Neural progenitor cell (in vitro differentiated cells): ENCODE data around the gene CDCA8. TPM values are rescaled to one million over a fixed set of nuclear protein-coding genes. Genes with fewer than 3 reads are reported as not detected.

Source experiments
- DNase-seq: peaks from one replicate; pipeline ENCODE4 v3.0.0-alpha.2; 2016; ENCODE audit warnings: low spot score
- H2AFZ ChIP-seq: fragments of 200-600 bp; sonication (generic); replicated peaks from 2 replicates; pipeline ENCODE4 v1.6.1; 2016; ENCODE audit warnings: antibody characterized with exemption
- H3F3A ChIP-seq: fragments of 200-600 bp; sonication (generic); 2 replicates; pipeline ENCODE4 v1.6.1; 2016; ENCODE audit warnings: antibody characterized with exemption, low read depth
- H3K27ac ChIP-seq: fragments of 200-600 bp; sonication (generic); 2 replicates; pipeline ENCODE4 v1.5.1; 2016; ENCODE audit warnings: mild to moderate bottlenecking
- H3K27me3 ChIP-seq: fragments of 200-600 bp; sonication (generic); 2 replicates; pipeline ENCODE4 v1.6.1; 2016; ENCODE audit warnings: mild to moderate bottlenecking, moderate library complexity
- H3K36me3 ChIP-seq: fragments of 200-600 bp; sonication (generic); 2 replicates; pipeline ENCODE4 v1.5.1; 2016
- H3K4me1 ChIP-seq: fragments of 200-600 bp; sonication (generic); 2 replicates; pipeline ENCODE4 v1.6.1; 2016; ENCODE audit warnings: mixed run types
- H3K4me2 ChIP-seq: fragments of 200-600 bp; sonication (generic); 2 replicates; pipeline ENCODE4 v1.6.1; 2016
- H3K4me3 ChIP-seq: fragments of 200-600 bp; sonication (generic); 2 replicates; pipeline ENCODE4 v1.5.1; 2016
- H3K79me2 ChIP-seq: fragments of 200-600 bp; sonication (generic); 2 replicates; pipeline ENCODE4 v1.6.1; 2016; ENCODE audit warnings: low read depth
- H3K9ac ChIP-seq: fragments of 200-600 bp; sonication (generic); 2 replicates; pipeline ENCODE4 v1.6.1; 2016
- H3K9me3 ChIP-seq: fragments of 200-600 bp; sonication (generic); 2 replicates; pipeline ENCODE4 v1.5.1; 2016; ENCODE audit warnings: low read depth
- H4K20me1 ChIP-seq: fragments of 200-600 bp; sonication (generic); 2 replicates; pipeline ENCODE4 v1.6.1; 2016; ENCODE audit warnings: low read depth
- H3K27ac Mint-ChIP-seq: 3 replicates; pipeline ENCODE4 v1.8.0; 2021; ENCODE audit warnings: mixed read lengths
- H3K27me3 Mint-ChIP-seq: 2 replicates; pipeline ENCODE4 v1.8.0; 2022; ENCODE audit warnings: low read depth, mild to moderate bottlenecking, inconsistent platforms, moderate library complexity, mixed read lengths; ENCODE audit not compliant: insufficient read depth
- H3K36me3 Mint-ChIP-seq: 3 replicates; pipeline ENCODE4 v1.8.0; 2021; ENCODE audit warnings: mixed read lengths
- H3K4me1 Mint-ChIP-seq: 3 replicates; pipeline ENCODE4 v1.8.0; 2021; ENCODE audit warnings: mixed read lengths
- H3K4me3 Mint-ChIP-seq: 3 replicates; pipeline ENCODE4 v1.8.0; 2021; ENCODE audit warnings: mild to moderate bottlenecking, moderate library complexity, mixed read lengths
- H3K9me3 Mint-ChIP-seq: 3 replicates; pipeline ENCODE4 v1.8.0; 2020; ENCODE audit warnings: mixed read lengths
- CTCF ChIP-seq: fragments of 200-600 bp; sonication (generic); IDR thresholded peaks from 2 replicates; pipeline ENCODE4 v1.5.1; 2017; ENCODE audit warnings: antibody characterized with exemption, mild to moderate bottlenecking
- EZH2 ChIP-seq: fragments of 200-600 bp; sonication (generic); IDR thresholded peaks from 2 replicates; pipeline ENCODE4 v1.6.1; 2017; ENCODE audit warnings: antibody characterized with exemption, mild to moderate bottlenecking, moderate library complexity
- EZH2phosphoT487 ChIP-seq: fragments of 200-600 bp; sonication (generic); IDR thresholded peaks from 2 replicates; pipeline ENCODE4 v1.6.1; 2017; ENCODE audit warnings: antibody characterized with exemption
- total RNA-seq: library from RNA; depleted of rRNA; stranded (reverse); fragments of >200 nt; gene quantifications from 2 replicates; pipeline ENCODE4 v1.2.3, GENCODE V29; 2015; ENCODE audit warnings: low replicate concordance

The CDCA8 gene
- total RNA-seq, 1 donor from 2014 or later: 49.3 TPM

- Histone ChIP-seq H2AFZ (no peak overlapping the region), H3K79me2 (no peaks in the 10 kb centered on the region), H3K27ac (no peak overlapping the region), H3K27me3 (peaks cover 45% of the 10 kb centered on the region), H3K36me3 (no peaks in the 10 kb centered on the region), H3K9ac (no peak overlapping the region), H4K20me1 (no peaks in the 10 kb centered on the region), H3F3A (no peaks in the 10 kb centered on the region), H3K4me3 (no peak overlapping the region), H3K9me3 (no peaks in the 10 kb centered on the region), H3K4me2 (no peak overlapping the region), H3K4me1 (peaks cover 18% of the 10 kb centered on the region)
- Mint-ChIP-seq H3K27me3 (peaks cover 27% of the 10 kb centered on the region), H3K9me3 (no peaks in the 10 kb centered on the region), H3K36me3 (no peaks in the 10 kb centered on the region), H3K27ac (no peak overlapping the region), H3K4me1 (peaks cover 20% of the 10 kb centered on the region), H3K4me3 (no peak overlapping the region)
- TF ChIP-seq EZH2phosphoT487: no peak
- TF ChIP-seq CTCF: no peak
- TF ChIP-seq EZH2: no peak
- DNase-seq: no peak
These were observed 38.1 kb downstream of the CDCA8 start for GRCh38 chr1:37730376-37730775.

- no peak overlapping the region for H3K4me2 ChIP-seq
- no peak overlapping the region for H3K4me3 ChIP-seq
- H3K36me3 ChIP-seq: no peaks in the 10 kb centered on the region
- peaks cover 32% of the 10 kb centered on the region for H3K27me3 Mint-ChIP-seq
- no peaks in the 10 kb centered on the region for H3K79me2 ChIP-seq
- peaks cover 11% of the 10 kb centered on the region for H3K4me1 Mint-ChIP-seq
- no peak overlapping the region for H2AFZ ChIP-seq
- no peaks in the 10 kb centered on the region for H4K20me1 ChIP-seq
- no peak overlapping the region for H3K27ac Mint-ChIP-seq
- no peak overlapping the region for H3K4me3 Mint-ChIP-seq
- no peak overlapping the region for H3K9ac ChIP-seq
- no peaks in the 10 kb centered on the region for H3K36me3 Mint-ChIP-seq
- no peaks in the 10 kb centered on the region for H3F3A ChIP-seq
- no peak for DNase-seq
- peaks cover 2% of the 10 kb centered on the region for H3K9me3 Mint-ChIP-seq
- H3K27ac ChIP-seq: no peak overlapping the region
- H3K9me3 ChIP-seq: no peaks in the 10 kb centered on the region
- peaks cover 54% of the 10 kb centered on the region for H3K27me3 ChIP-seq
- peaks cover 10% of the 10 kb centered on the region for H3K4me1 ChIP-seq
- no peak for TF ChIP-seq CTCF
- no peak for TF ChIP-seq EZH2
- no peak for TF ChIP-seq EZH2phosphoT487
These were observed 39.1 kb downstream of the CDCA8 start for GRCh38 chr1:37731312-37732019.

GRCh38 chr1:37732111-37732780 is 39.9 kb downstream of the CDCA8 start:
- H3K27ac Mint-ChIP-seq: no peak overlapping the region
- peaks cover 33% of the 10 kb centered on the region for H3K27me3 Mint-ChIP-seq

More at GRCh38 chr1:37732111-37732780, 39.9 kb downstream of the CDCA8 start:
- H3K79me2 ChIP-seq: no peaks in the 10 kb centered on the region
- no peak overlapping the region for H3K27ac ChIP-seq
- no peaks in the 10 kb centered on the region for H4K20me1 ChIP-seq
- peaks cover 61% of the 10 kb centered on the region for H3K27me3 ChIP-seq
- Mint-ChIP-seq H3K9me3 (peaks cover 2% of the 10 kb centered on the region), H3K4me1 (peaks cover 6% of the 10 kb centered on the region), H3K4me3 (no peak overlapping the region), H3K36me3 (no peaks in the 10 kb centered on the region)
- no peaks in the 10 kb centered on the region for H3F3A ChIP-seq
- H3K4me1 ChIP-seq: peaks cover 2% of the 10 kb centered on the region
- no peak overlapping the region for H2AFZ ChIP-seq
- no peak for DNase-seq
- H3K4me2 ChIP-seq: no peak overlapping the region
- no peaks in the 10 kb centered on the region for H3K9me3 ChIP-seq
- H3K36me3 ChIP-seq: no peaks in the 10 kb centered on the region
- H3K9ac ChIP-seq: no peak overlapping the region
- H3K4me3 ChIP-seq: no peak overlapping the region
- no peak for TF ChIP-seq EZH2
- TF ChIP-seq CTCF: no peak
- no peak for TF ChIP-seq EZH2phosphoT487
